Erythroblast (primary cell): ENCODE data around the gene NRP1.

Source experiments
- GATA1 ChIP-seq: IDR thresholded peaks from 2 replicates; pipeline ENCODE4 v1.6.1; 2011; ENCODE audit warnings: low read depth, mild to moderate bottlenecking, control low read depth, low read length, moderate library complexity
- POLR2A ChIP-seq: IDR thresholded peaks from 2 replicates; pipeline ENCODE4 v1.6.1; 2011; ENCODE audit warnings: mild to moderate bottlenecking, low read length

DNA sequence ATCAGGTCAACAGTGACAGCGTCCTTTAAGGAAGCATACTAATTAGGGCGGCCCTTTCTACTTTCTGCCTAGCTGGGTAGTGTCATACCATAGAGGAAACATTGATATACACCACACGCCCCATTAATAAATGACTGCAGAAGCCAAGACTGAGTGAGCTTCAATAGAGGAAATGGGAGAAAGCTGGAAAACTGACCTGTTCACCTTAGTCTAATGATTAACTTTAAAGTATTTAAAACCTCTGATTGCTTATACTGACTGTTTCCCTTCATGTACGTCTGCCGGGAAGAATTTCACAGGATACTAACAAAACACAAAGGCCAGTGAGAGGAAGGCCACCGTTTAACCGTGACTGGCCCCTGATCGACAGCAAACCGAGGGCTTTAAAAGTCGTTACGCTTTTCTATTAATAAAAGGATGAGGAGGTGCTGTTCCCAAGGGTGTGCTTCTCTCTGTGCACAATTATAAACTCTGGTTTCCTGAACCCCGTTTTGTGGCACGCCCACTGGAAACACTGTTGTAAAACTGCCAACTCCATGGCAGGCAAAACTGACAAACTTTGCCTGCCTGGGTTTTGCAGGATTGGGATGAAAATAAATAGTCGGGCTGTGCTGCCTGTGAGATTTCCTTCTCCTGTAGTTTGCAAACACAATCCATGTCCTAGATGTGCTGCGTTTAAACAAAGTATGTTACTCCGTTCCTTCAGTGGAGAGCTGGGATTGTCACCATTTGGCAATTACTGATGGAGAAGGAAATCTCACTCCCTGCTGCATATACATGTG, 137.6 kb downstream of the NRP1 start:
- TF ChIP-seq POLR2A, result no peak
- no peak for TF ChIP-seq GATA1
